ENCODE measurements around the gene TPCN2.

DNA sequence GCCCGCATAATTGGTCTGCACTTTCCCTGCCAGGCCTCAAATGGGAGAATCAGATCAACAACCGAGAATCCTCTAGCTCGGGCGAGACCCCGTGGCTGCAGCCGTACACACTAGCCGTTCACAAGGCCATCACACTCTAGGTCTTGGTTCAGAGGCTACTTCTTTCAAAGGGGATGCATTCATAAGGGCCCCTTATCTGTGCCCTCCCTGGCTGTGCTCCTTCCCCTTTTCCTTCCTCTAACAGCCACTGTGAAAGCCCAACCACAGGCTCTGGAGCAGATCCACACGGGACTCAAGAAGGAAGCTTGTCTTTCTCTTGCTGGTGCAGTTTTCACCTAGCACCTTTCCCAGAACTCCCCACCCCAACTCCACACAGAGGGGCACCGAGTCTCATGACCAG, 131.5 kb downstream of the TPCN2 start:
- no peak for TF ChIP-seq POLR2AphosphoS5 (IDR thresholded peaks at IDR 0.05)
- TF ChIP-seq CTCF (IDR thresholded peaks at IDR 0.05): no peak
- TF ChIP-seq POLR2A (IDR thresholded peaks at IDR 0.05): no peak
